Esophagus muscularis mucosa (tissue), 4 donors: ENCODE results near the gene MAVS. TPM values are rescaled to one million over a fixed set of nuclear protein-coding genes. Genes with fewer than 3 reads are reported as not detected.

ENCODE experiments used
- DNase-seq: peaks from one replicate; pipeline ENCODE4 v3.0.0-alpha.2; 2017; ENCODE audit errors: extremely low spot score
- H3K27ac ChIP-seq, 4 donors: fragments of 200-600 bp; sonication (generic); replicated peaks in 1 of 4; 1 replicate in 3 of 4; 2 replicates in 1 of 4; pipeline ENCODE4 v1.5.1; 2016 to 2019; ENCODE audit warnings: mild to moderate bottlenecking in 1 of 4
- H3K27me3 ChIP-seq, 4 donors: fragments of 200-600 bp; sonication (generic); one replicate each; pipeline versions ENCODE4 v1.5.1 to v1.6.0; 2016 to 2019
- H3K36me3 ChIP-seq, 4 donors: fragments of 200-600 bp; sonication (generic); one replicate each; pipeline ENCODE4 v1.5.1; 2016 to 2019
- H3K4me1 ChIP-seq, 4 donors: fragments of 200-600 bp; sonication (generic); one replicate each; pipeline ENCODE4 v1.5.1; 2016 to 2019
- H3K4me3 ChIP-seq, 4 donors: fragments of 200-600 bp; sonication (generic); 1 replicate in 2 of 4; 2 replicates in 2 of 4; pipeline ENCODE4 v1.5.1; 2016 to 2019; ENCODE audit warnings: mild to moderate bottlenecking in 4 of 4, moderate library complexity in 1 of 4
- H3K9me3 ChIP-seq, 4 donors: fragments of 200-600 bp; sonication (generic); 1 replicate in 3 of 4; 2 replicates in 1 of 4; pipeline ENCODE4 v1.5.1; 2016 to 2019
- CTCF ChIP-seq, 3 experiments: fragments of 200-600 bp in 2 of 3; fragments of 450-650 bp in 1 of 3; sonication (generic) in 2 of 3; IDR thresholded peaks; one replicate each; pipeline ENCODE4 v1.5.1; 2017 to 2019; ENCODE audit warnings: antibody characterized with exemption in 3 of 3, mild to moderate bottlenecking in 2 of 3, moderate library complexity in 1 of 3
- EP300 ChIP-seq: sonication (generic); formaldehyde crosslinking; IDR thresholded peaks from one replicate; pipeline ENCODE4 v1.6.1; 2017; ENCODE audit warnings: antibody characterized with exemption
- POLR2A ChIP-seq: fragments of 450-650 bp; IDR thresholded peaks from one replicate; pipeline ENCODE4 v1.6.1; 2017; ENCODE audit warnings: antibody characterized with exemption, moderate library complexity, mild to moderate bottlenecking, low read depth
- POLR2AphosphoS5 ChIP-seq, 2 donors: sonication (generic); formaldehyde crosslinking; IDR thresholded peaks; one replicate each; pipeline ENCODE4 v1.6.1; 2017; ENCODE audit warnings: antibody characterized with exemption in 2 of 2
- WGBS: methylation state at CpG from one replicate; pipeline ENCODE4 v1.1.5; 2018; 5-methylcytosine and 5-hydroxymethylcytosine counted together
- intact Hi-C: fragments of 100-400 bp; cut with DNase I; formaldehyde crosslinking; loops from one replicate; pipeline ENCODE4 v1.15.1; 2023
- total RNA-seq, 4 donors: library from RNA; depleted of rRNA; stranded (reverse); fragments of >200 nt; gene quantifications; one replicate each; pipeline versions ENCODE4 v1.1.0 to v1.2.1, GENCODE V29; 2016

Gene MAVS
- total RNA-seq, 4 donors from 2014 or later, result 34.6 to 56.1 (median 42.8) TPM

- WGBS, result 93% methylated on average over 2 of the region's 3 CpGs
- no peaks in the 10 kb centered on the region for H3K9me3 ChIP-seq
- H3K36me3 ChIP-seq, result peaks cover 32 to 61% (median 45%) of the 10 kb centered on the region in 4 donors
- no peak overlapping the region for H3K4me3 ChIP-seq
- DNase-seq, result no peak
- intact Hi-C loops, result no loop called here
- peak overlapping the region; percentile 95 to 99 (median 98) for H3K27ac ChIP-seq
- TF ChIP-seq EP300 (no peak), POLR2AphosphoS5 (IDR thresholded peaks at IDR 0.05) (no peak), CTCF (IDR thresholded peaks at IDR 0.05) (no peak), POLR2A (no peak)
- H3K27me3 ChIP-seq, result no peaks in the 10 kb centered on the region
- peaks cover 15 to 64% (median 57%) of the 10 kb centered on the region in 4 donors for H3K4me1 ChIP-seq
Measured at GRCh38 chr20:3798908-3799248, 47.8 kb upstream of the MAVS start.

GRCh38 chr20:3800256-3800877 lies 46.3 kb upstream of the MAVS start:
- 90% methylated on average over 17 of the region's 18 CpGs for WGBS
- Histone ChIP-seq H3K27ac (peak overlapping the region; percentile 44 to 99 (median 74)), H3K4me3 (no peak overlapping the region), H3K9me3 (no peaks in the 10 kb centered on the region), H3K27me3 (no peaks in the 10 kb centered on the region), H3K4me1 (peaks cover 11 to 70% (median 59%) of the 10 kb centered on the region in 4 donors), H3K36me3 (peaks cover 46 to 76% (median 58%) of the 10 kb centered on the region in 4 donors)
- no peak for DNase-seq
- intact Hi-C loops, result no loop called here
- TF ChIP-seq EP300 (no peak), POLR2AphosphoS5 (IDR thresholded peaks at IDR 0.05) (no peak)

- no peak for DNase-seq
- no peak overlapping the region for H3K4me3 ChIP-seq
- TF ChIP-seq EP300 (no peak), POLR2A (no peak), CTCF (IDR thresholded peaks at IDR 0.05) (no peak), POLR2AphosphoS5 (IDR thresholded peaks at IDR 0.05) (no peak)
- H3K27me3 ChIP-seq, result no peaks in the 10 kb centered on the region
- H3K36me3 ChIP-seq, result peaks cover 46 to 81% (median 60%) of the 10 kb centered on the region in 4 donors
- WGBS, result no CpG with 5 or more reads among the region's 8 CpGs
- peak overlapping the region in 2 of 4 donors; percentile 44 to 99 for H3K27ac ChIP-seq
- intact Hi-C loops, result no loop called here
- no peaks in the 10 kb centered on the region for H3K9me3 ChIP-seq
- peaks cover 16 to 73% (median 62%) of the 10 kb centered on the region in 4 donors for H3K4me1 ChIP-seq
Measured at GRCh38 chr20:3800878-3801260, 45.8 kb upstream of the MAVS start.

- peaks cover 0 to 4% (median 0%) of the 10 kb centered on the region in 4 donors for H3K9me3 ChIP-seq
- peaks cover 46 to 82% (median 61%) of the 10 kb centered on the region in 4 donors for H3K36me3 ChIP-seq
- WGBS, result 100% methylated on average over 3 of the region's 4 CpGs
- peak overlapping the region in 2 of 4 donors; percentile 18 to 44 for H3K27ac ChIP-seq
- intact Hi-C loops, result no loop called here
- no peak for DNase-seq
- peaks cover 20 to 77% (median 66%) of the 10 kb centered on the region in 4 donors for H3K4me1 ChIP-seq
- no peak overlapping the region for H3K4me3 ChIP-seq
- no peaks in the 10 kb centered on the region for H3K27me3 ChIP-seq
- TF ChIP-seq EP300, result no peak
- TF ChIP-seq POLR2AphosphoS5 (IDR thresholded peaks at IDR 0.05), result no peak
- TF ChIP-seq POLR2A, result no peak
- no peak for TF ChIP-seq CTCF (IDR thresholded peaks at IDR 0.05)
Measured at GRCh38 chr20:3801299-3801698, 45.3 kb upstream of the MAVS start.

GRCh38 chr20:3801846-3802245 lies 44.8 kb upstream of the MAVS start:
- 94% methylated on average over 13 of the region's 13 CpGs for WGBS
- intact Hi-C loops, result no loop called here
- peaks cover 20 to 77% (median 67%) of the 10 kb centered on the region in 4 donors for H3K4me1 ChIP-seq
- no peak for DNase-seq
- peaks cover 0 to 5% (median 0%) of the 10 kb centered on the region in 4 donors for H3K9me3 ChIP-seq
- H3K36me3 ChIP-seq, result peaks cover 46 to 82% (median 61%) of the 10 kb centered on the region in 4 donors
- H3K27ac ChIP-seq, result peak overlapping the region in 3 of 4 donors; percentile 18 to 96 (median 23)
- no peak overlapping the region for H3K4me3 ChIP-seq
- no peaks in the 10 kb centered on the region for H3K27me3 ChIP-seq
- TF ChIP-seq EP300 (no peak), POLR2AphosphoS5 (IDR thresholded peaks at IDR 0.05) (no peak), CTCF (IDR thresholded peaks at IDR 0.05) (no peak), POLR2A (no peak)
